Measurements from ENCODE around the gene LRBA. TPM values are rescaled to one million over a fixed set of nuclear protein-coding genes. Genes with fewer than 3 reads are reported as not detected.
A peak's percentile ranks its signal among the peaks of the same experiment; 100 is the strongest.

Gene LRBA
- total RNA-seq, 5 donors from 2014 or later (not counting 1 experiment from before 2014, with no cell fraction given), result 56.1 to 81.7 (median 56.9) TPM

GRCh38 chr4:151022586-151022985 lies 7.5 kb upstream of the LRBA start:
- WGBS (ENCODE audit: insufficient coverage), result no CpG with 5 or more reads among the region's 2 CpGs
- ChIA-PET CTCF (no interaction called here), POLR2A (no interaction called here)
- Mint-ChIP-seq H3K27me3 (peaks cover 0 to 3% of the 10 kb centered on the region in 2 donors), H3K4me3 (no peak overlapping the region), H3K36me3 (no peaks in the 10 kb centered on the region), H3K27ac (no peak overlapping the region), H3K4me1 (no peaks in the 10 kb centered on the region), H3K9me3 (no peaks in the 10 kb centered on the region)
- Histone ChIP-seq H3K27me3 (replicated peaks in 1 of 2; ENCODE audit: control insufficient read depth in 2 of 2, extremely low read depth in 1 of 2, insufficient read depth in 2 of 2, low read length in 1 of 2) (peaks cover 0 to 7% of the 10 kb centered on the region in 2 experiments), H3K4me1 (ENCODE audit: control insufficient read depth in 1 of 2, extremely low read depth in 1 of 2, insufficient read depth in 2 of 2, low read length in 2 of 2) (no peaks in the 10 kb centered on the region), H3K36me3 (ENCODE audit: control insufficient read depth in 2 of 2, extremely low read depth in 1 of 2, insufficient read depth in 1 of 2, low read length in 1 of 2) (no peaks in the 10 kb centered on the region), H3K4me3 (ENCODE audit: control insufficient read depth in 1 of 2, extremely low read depth in 1 of 2, low read length in 1 of 2) (no peak overlapping the region), H3K9me3 (no peaks in the 10 kb centered on the region), H3K27ac (ENCODE audit: low read length) (no peak overlapping the region)
- DNase-seq (no peak), ATAC-seq (replicated peaks in 1 of 4) (no peak)

- Mint-ChIP-seq H3K4me3 (no peak overlapping the region), H3K9me3 (no peaks in the 10 kb centered on the region), H3K4me1 (no peaks in the 10 kb centered on the region), H3K27ac (no peak overlapping the region), H3K36me3 (no peaks in the 10 kb centered on the region), H3K27me3 (peaks cover 0 to 3% of the 10 kb centered on the region in 2 donors)
- no peak for ATAC-seq (replicated peaks in 1 of 4)
- Histone ChIP-seq H3K4me1 (ENCODE audit: control insufficient read depth in 1 of 2, extremely low read depth in 1 of 2, insufficient read depth in 2 of 2, low read length in 2 of 2) (no peaks in the 10 kb centered on the region), H3K9me3 (no peaks in the 10 kb centered on the region), H3K27me3 (replicated peaks in 1 of 2; ENCODE audit: control insufficient read depth in 2 of 2, extremely low read depth in 1 of 2, insufficient read depth in 2 of 2, low read length in 1 of 2) (peaks cover 0 to 7% of the 10 kb centered on the region in 2 experiments), H3K27ac (ENCODE audit: low read length) (no peak overlapping the region), H3K36me3 (ENCODE audit: control insufficient read depth in 2 of 2, extremely low read depth in 1 of 2, insufficient read depth in 1 of 2, low read length in 1 of 2) (no peaks in the 10 kb centered on the region), H3K4me3 (ENCODE audit: control insufficient read depth in 1 of 2, extremely low read depth in 1 of 2, low read length in 1 of 2) (no peak overlapping the region)
- ChIA-PET POLR2A (no interaction called here), CTCF (no interaction called here)
- WGBS (ENCODE audit: insufficient coverage), result no CpG with 5 or more reads among the region's 1 CpG
- DNase-seq, result no peak
Measured at GRCh38 chr4:151021637-151022334, 6.7 kb upstream of the LRBA start.

- no peaks in the 10 kb centered on the region for H3K36me3 ChIP-seq (ENCODE audit: control insufficient read depth in 2 of 2, extremely low read depth in 1 of 2, insufficient read depth in 1 of 2, low read length in 1 of 2)
- Mint-ChIP-seq H3K27ac (peak overlapping the region; percentile 98 to 99), H3K4me3 (peak overlapping the region; percentile 95 to 100 (median 100)), H3K36me3 (no peaks in the 10 kb centered on the region), H3K27me3 (no peaks in the 10 kb centered on the region), H3K9me3 (no peaks in the 10 kb centered on the region), H3K4me1 (peaks cover 26 to 30% (median 30%) of the 10 kb centered on the region in 3 donors)
- no peaks in the 10 kb centered on the region for H3K9me3 ChIP-seq
- ATAC-seq (replicated peaks in 1 of 4) (peak; percentile 78 to 87 (median 84)), DNase-seq (peak; percentile 68 to 94 (median 80))
- ChIA-PET POLR2A (interaction anchor here (0.6 to 2.0 kb wide), 4 partner anchors 13 to 85 kb away, joined by 3 to 9 read pairs (median 4); no protein-coding TSS in a partner anchor), CTCF (interaction anchor here in 1 of 2 donors (0.5 kb wide), 1 partner anchor 149 kb away, joined by 9 read pairs; no protein-coding TSS in a partner anchor)
- peak overlapping the region; percentile 96 for H3K27ac ChIP-seq (ENCODE audit: low read length)
- WGBS (ENCODE audit: insufficient coverage), result under 1% methylated on average over 74 of the region's 87 CpGs
- peaks cover 0 to under 1% of the 10 kb centered on the region in 2 experiments for H3K27me3 ChIP-seq (replicated peaks in 1 of 2; ENCODE audit: control insufficient read depth in 2 of 2, extremely low read depth in 1 of 2, insufficient read depth in 2 of 2, low read length in 1 of 2)
- H3K4me3 ChIP-seq (ENCODE audit: control insufficient read depth in 1 of 2, extremely low read depth in 1 of 2, low read length in 1 of 2), result peak overlapping the region; percentile 97 to 100
- peaks cover 18 to 19% of the 10 kb centered on the region in 2 experiments for H3K4me1 ChIP-seq (ENCODE audit: control insufficient read depth in 1 of 2, extremely low read depth in 1 of 2, insufficient read depth in 2 of 2, low read length in 2 of 2)
Measured at GRCh38 chr4:151015459-151016347, 619 bp upstream of the LRBA start.

- Histone ChIP-seq H3K27ac (ENCODE audit: low read length) (no peak overlapping the region), H3K4me3 (ENCODE audit: control insufficient read depth in 1 of 2, extremely low read depth in 1 of 2, low read length in 1 of 2) (peak overlapping the region; percentile 97 to 100), H3K4me1 (ENCODE audit: control insufficient read depth in 1 of 2, extremely low read depth in 1 of 2, insufficient read depth in 2 of 2, low read length in 2 of 2) (peaks cover 18 to 22% of the 10 kb centered on the region in 2 experiments), H3K27me3 (replicated peaks in 1 of 2; ENCODE audit: control insufficient read depth in 2 of 2, extremely low read depth in 1 of 2, insufficient read depth in 2 of 2, low read length in 1 of 2) (no peaks in the 10 kb centered on the region), H3K36me3 (ENCODE audit: control insufficient read depth in 2 of 2, extremely low read depth in 1 of 2, insufficient read depth in 1 of 2, low read length in 1 of 2) (peaks cover 2 to 3% of the 10 kb centered on the region in 2 donors), H3K9me3 (no peaks in the 10 kb centered on the region)
- ChIA-PET POLR2A (interaction anchor here (0.5 to 0.6 kb wide), 3 partner anchors 12 to 764 kb away, joined by 3 to 7 read pairs (median 4); no protein-coding TSS in a partner anchor), CTCF (interaction anchor here (0.5 to 0.9 kb wide), 4 partner anchors 74 to 1763 kb away, joined by 3 to 13 read pairs (median 4); no protein-coding TSS in a partner anchor)
- H3K27me3 Mint-ChIP-seq, result no peaks in the 10 kb centered on the region
- H3K27ac Mint-ChIP-seq, result peak overlapping the region; percentile 98 to 99
- ATAC-seq (replicated peaks in 1 of 4) (no peak), DNase-seq (no peak)
- peaks cover 2% of the 10 kb centered on the region for H3K36me3 Mint-ChIP-seq
- peaks cover 26 to 35% (median 30%) of the 10 kb centered on the region in 3 donors for H3K4me1 Mint-ChIP-seq
- no peaks in the 10 kb centered on the region for H3K9me3 Mint-ChIP-seq
- peak overlapping the region; percentile 95 to 100 (median 100) for H3K4me3 Mint-ChIP-seq
- WGBS (ENCODE audit: insufficient coverage), result no CpG with 5 or more reads among the region's 4 CpGs
Measured at GRCh38 chr4:151013944-151014343, 1.1 kb downstream of the LRBA start.

- ChIA-PET CTCF (interaction anchor here (0.5 to 0.9 kb wide), 3 partner anchors 73 to 1438 kb away, joined by 3 to 13 read pairs (median 4); no protein-coding TSS in a partner anchor), POLR2A (interaction anchor here in 1 of 2 donors (0.6 kb wide), 2 partner anchors 199 to 764 kb away, joined by 4 to 7 read pairs; no protein-coding TSS in a partner anchor)
- Mint-ChIP-seq H3K27me3 (no peaks in the 10 kb centered on the region), H3K4me1 (peaks cover 26 to 37% (median 30%) of the 10 kb centered on the region in 3 donors), H3K27ac (no peak overlapping the region), H3K9me3 (no peaks in the 10 kb centered on the region), H3K36me3 (peaks cover 2% of the 10 kb centered on the region), H3K4me3 (peak overlapping the region; percentile 95 to 100 (median 100))
- Histone ChIP-seq H3K9me3 (no peaks in the 10 kb centered on the region), H3K4me1 (ENCODE audit: control insufficient read depth in 1 of 2, extremely low read depth in 1 of 2, insufficient read depth in 2 of 2, low read length in 2 of 2) (peaks cover 18 to 24% of the 10 kb centered on the region in 2 experiments), H3K4me3 (ENCODE audit: control insufficient read depth in 1 of 2, extremely low read depth in 1 of 2, low read length in 1 of 2) (peak overlapping the region in 1 of 2 donors; percentile 32), H3K27ac (ENCODE audit: low read length) (no peak overlapping the region), H3K27me3 (replicated peaks in 1 of 2; ENCODE audit: control insufficient read depth in 2 of 2, extremely low read depth in 1 of 2, insufficient read depth in 2 of 2, low read length in 1 of 2) (no peaks in the 10 kb centered on the region), H3K36me3 (ENCODE audit: control insufficient read depth in 2 of 2, extremely low read depth in 1 of 2, insufficient read depth in 1 of 2, low read length in 1 of 2) (peaks cover 2 to 3% of the 10 kb centered on the region in 2 donors)
- DNase-seq (no peak), ATAC-seq (replicated peaks in 1 of 4) (no peak)
- WGBS (ENCODE audit: insufficient coverage), result 0% methylated on average over 1 of the region's 1 CpG
Measured at GRCh38 chr4:151013491-151013890, 1.6 kb downstream of the LRBA start.

GRCh38 chr4:151012820-151013219 lies 2.3 kb downstream of the LRBA start:
- Histone ChIP-seq H3K27me3 (replicated peaks in 1 of 2; ENCODE audit: control insufficient read depth in 2 of 2, extremely low read depth in 1 of 2, insufficient read depth in 2 of 2, low read length in 1 of 2) (no peaks in the 10 kb centered on the region), H3K36me3 (ENCODE audit: control insufficient read depth in 2 of 2, extremely low read depth in 1 of 2, insufficient read depth in 1 of 2, low read length in 1 of 2) (peaks cover 2 to 3% of the 10 kb centered on the region in 2 donors), H3K27ac (ENCODE audit: low read length) (no peak overlapping the region), H3K9me3 (no peaks in the 10 kb centered on the region), H3K4me3 (ENCODE audit: control insufficient read depth in 1 of 2, extremely low read depth in 1 of 2, low read length in 1 of 2) (peak overlapping the region; percentile 32 to 39), H3K4me1 (ENCODE audit: control insufficient read depth in 1 of 2, extremely low read depth in 1 of 2, insufficient read depth in 2 of 2, low read length in 2 of 2) (peaks cover 18 to 28% of the 10 kb centered on the region in 2 experiments)
- Mint-ChIP-seq H3K4me3 (peak overlapping the region; percentile 73 to 100 (median 95)), H3K27me3 (no peaks in the 10 kb centered on the region), H3K9me3 (no peaks in the 10 kb centered on the region), H3K4me1 (peaks cover 31 to 39% (median 33%) of the 10 kb centered on the region in 3 donors), H3K36me3 (peaks cover 3% of the 10 kb centered on the region), H3K27ac (peak overlapping the region in 1 of 2 donors; percentile 2)
- no CpG with 5 or more reads among the region's 8 CpGs for WGBS (ENCODE audit: insufficient coverage)
- DNase-seq (peak in 2 of 35 experiments; percentile 18 to 19), ATAC-seq (replicated peaks in 1 of 4) (no peak)
- POLR2A ChIA-PET, result no interaction called here
- CTCF ChIA-PET, result interaction anchor here (0.6 to 0.8 kb wide), 4 partner anchors 41 to 106 kb away, joined by 4 to 6 read pairs (median 4); no protein-coding TSS in a partner anchor
